HG02571 (cell line): ENCODE results near the gene POMT2.

ENCODE experiments used
- ATAC-seq: cut with Tn5 transposase; IDR thresholded peaks from one replicate; pipeline ENCODE4 v1.9.1; 2021; ENCODE audit warnings: mild to moderate bottlenecking, moderate library complexity; ENCODE audit not compliant: unreplicated experiment

POMT2 gene

GRCh38 chr14:77245820-77246219 lies 74.9 kb downstream of the POMT2 start:
- ATAC-seq: no peak

GRCh38 chr14:77243853-77244252 lies 76.8 kb downstream of the POMT2 start:
- no peak for ATAC-seq

GRCh38 chr14:77242752-77243151 lies 77.9 kb downstream of the POMT2 start:
- ATAC-seq: no peak

GRCh38 chr14:77241955-77242354 lies 78.7 kb downstream of the POMT2 start:
- ATAC-seq: no peak

- ATAC-seq: no peak
Measured at GRCh38 chr14:77240336-77240915, 80.3 kb downstream of the POMT2 start.

- ATAC-seq: no peak
Measured at GRCh38 chr14:77239412-77239811, 81.3 kb downstream of the POMT2 start.

- no peak for ATAC-seq
Measured at GRCh38 chr14:77238996-77239395, 81.7 kb downstream of the POMT2 start.

GRCh38 chr14:77238356-77238755 lies 82.3 kb downstream of the POMT2 start:
- ATAC-seq: no peak

- no peak for ATAC-seq
Measured at GRCh38 chr14:77236814-77237213, 83.9 kb downstream of the POMT2 start.

GRCh38 chr14:77231721-77232120 lies 89.0 kb downstream of the POMT2 start:
- no peak for ATAC-seq

- no peak for ATAC-seq
Measured at GRCh38 chr14:77230914-77231313, 89.8 kb downstream of the POMT2 start.

GRCh38 chr14:77228056-77228455 lies 92.6 kb downstream of the POMT2 start:
- no peak for ATAC-seq

GRCh38 chr14:77225892-77226557 lies 94.7 kb downstream of the POMT2 start:
- no peak for ATAC-seq

GRCh38 chr14:77225254-77225653 lies 95.4 kb downstream of the POMT2 start:
- ATAC-seq: no peak
